Neural progenitor cell (in vitro differentiated cells): Measurements from ENCODE around the gene LRRC49. TPM values are rescaled to one million over a fixed set of nuclear protein-coding genes. Genes with fewer than 3 reads are reported as not detected.
"Not testable (repeated sequence)": the region's sequence is repeated elsewhere in the genome, so short reads cannot be mapped to it uniquely, and the experiment has no call there.

Source experiments
- DNase-seq: peaks from one replicate; pipeline ENCODE4 v3.0.0-alpha.2; 2016; ENCODE audit warnings: low spot score
- H2AFZ ChIP-seq: fragments of 200-600 bp; sonication (generic); replicated peaks from 2 replicates; pipeline ENCODE4 v1.6.1; 2016; ENCODE audit warnings: antibody characterized with exemption
- H3F3A ChIP-seq: fragments of 200-600 bp; sonication (generic); 2 replicates; pipeline ENCODE4 v1.6.1; 2016; ENCODE audit warnings: antibody characterized with exemption, low read depth
- H3K27ac ChIP-seq: fragments of 200-600 bp; sonication (generic); 2 replicates; pipeline ENCODE4 v1.5.1; 2016; ENCODE audit warnings: mild to moderate bottlenecking
- H3K27me3 ChIP-seq: fragments of 200-600 bp; sonication (generic); 2 replicates; pipeline ENCODE4 v1.6.1; 2016; ENCODE audit warnings: mild to moderate bottlenecking, moderate library complexity
- H3K36me3 ChIP-seq: fragments of 200-600 bp; sonication (generic); 2 replicates; pipeline ENCODE4 v1.5.1; 2016
- H3K4me1 ChIP-seq: fragments of 200-600 bp; sonication (generic); 2 replicates; pipeline ENCODE4 v1.6.1; 2016; ENCODE audit warnings: mixed run types
- H3K4me2 ChIP-seq: fragments of 200-600 bp; sonication (generic); 2 replicates; pipeline ENCODE4 v1.6.1; 2016
- H3K4me3 ChIP-seq: fragments of 200-600 bp; sonication (generic); 2 replicates; pipeline ENCODE4 v1.5.1; 2016
- H3K79me2 ChIP-seq: fragments of 200-600 bp; sonication (generic); 2 replicates; pipeline ENCODE4 v1.6.1; 2016; ENCODE audit warnings: low read depth
- H3K9ac ChIP-seq: fragments of 200-600 bp; sonication (generic); 2 replicates; pipeline ENCODE4 v1.6.1; 2016
- H3K9me3 ChIP-seq: fragments of 200-600 bp; sonication (generic); 2 replicates; pipeline ENCODE4 v1.5.1; 2016; ENCODE audit warnings: low read depth
- H4K20me1 ChIP-seq: fragments of 200-600 bp; sonication (generic); 2 replicates; pipeline ENCODE4 v1.6.1; 2016; ENCODE audit warnings: low read depth
- H3K27ac Mint-ChIP-seq: 3 replicates; pipeline ENCODE4 v1.8.0; 2021; ENCODE audit warnings: mixed read lengths
- H3K27me3 Mint-ChIP-seq: 2 replicates; pipeline ENCODE4 v1.8.0; 2022; ENCODE audit warnings: low read depth, mild to moderate bottlenecking, inconsistent platforms, moderate library complexity, mixed read lengths; ENCODE audit not compliant: insufficient read depth
- H3K36me3 Mint-ChIP-seq: 3 replicates; pipeline ENCODE4 v1.8.0; 2021; ENCODE audit warnings: mixed read lengths
- H3K4me1 Mint-ChIP-seq: 3 replicates; pipeline ENCODE4 v1.8.0; 2021; ENCODE audit warnings: mixed read lengths
- H3K4me3 Mint-ChIP-seq: 3 replicates; pipeline ENCODE4 v1.8.0; 2021; ENCODE audit warnings: mild to moderate bottlenecking, moderate library complexity, mixed read lengths
- H3K9me3 Mint-ChIP-seq: 3 replicates; pipeline ENCODE4 v1.8.0; 2020; ENCODE audit warnings: mixed read lengths
- CTCF ChIP-seq: fragments of 200-600 bp; sonication (generic); IDR thresholded peaks from 2 replicates; pipeline ENCODE4 v1.5.1; 2017; ENCODE audit warnings: antibody characterized with exemption, mild to moderate bottlenecking
- EZH2 ChIP-seq: fragments of 200-600 bp; sonication (generic); IDR thresholded peaks from 2 replicates; pipeline ENCODE4 v1.6.1; 2017; ENCODE audit warnings: antibody characterized with exemption, mild to moderate bottlenecking, moderate library complexity
- EZH2phosphoT487 ChIP-seq: fragments of 200-600 bp; sonication (generic); IDR thresholded peaks from 2 replicates; pipeline ENCODE4 v1.6.1; 2017; ENCODE audit warnings: antibody characterized with exemption
- total RNA-seq: library from RNA; depleted of rRNA; stranded (reverse); fragments of >200 nt; gene quantifications from 2 replicates; pipeline ENCODE4 v1.2.3, GENCODE V29; 2015; ENCODE audit warnings: low replicate concordance

LRRC49 gene
- total RNA-seq, 1 donor from 2014 or later = 62.4 TPM

GRCh38 chr15:71003319-71003718 is 110.7 kb downstream of the LRRC49 start:
- no peaks in the 10 kb centered on the region for H3K4me1 Mint-ChIP-seq
- H3K9ac ChIP-seq = no peak overlapping the region
- H3F3A ChIP-seq = no peaks in the 10 kb centered on the region
- peaks cover 4% of the 10 kb centered on the region for H3K9me3 ChIP-seq
- no peak overlapping the region for H3K4me3 Mint-ChIP-seq
- H3K27me3 Mint-ChIP-seq = peaks cover 3% of the 10 kb centered on the region
- H3K79me2 ChIP-seq = no peaks in the 10 kb centered on the region
- no peak overlapping the region for H3K4me2 ChIP-seq
- no peaks in the 10 kb centered on the region for H3K27me3 ChIP-seq
- H3K36me3 Mint-ChIP-seq = peaks cover 25% of the 10 kb centered on the region
- H3K4me3 ChIP-seq = no peak overlapping the region
- H2AFZ ChIP-seq = no peak overlapping the region
- peaks cover 8% of the 10 kb centered on the region for H3K36me3 ChIP-seq
- no peak for TF ChIP-seq EZH2phosphoT487
- no peak for TF ChIP-seq EZH2
- peaks cover 9% of the 10 kb centered on the region for H3K9me3 Mint-ChIP-seq
- no peak for DNase-seq
- no peak overlapping the region for H3K27ac Mint-ChIP-seq
- no peak overlapping the region for H3K27ac ChIP-seq
- H3K4me1 ChIP-seq = no peaks in the 10 kb centered on the region
- no peaks in the 10 kb centered on the region for H4K20me1 ChIP-seq

GRCh38 chr15:71004506-71004905 is 111.9 kb downstream of the LRRC49 start:
- H3K27ac Mint-ChIP-seq, H3K9me3 Mint-ChIP-seq, H3K27ac ChIP-seq, H3K4me3 Mint-ChIP-seq, H4K20me1 ChIP-seq, H3K79me2 ChIP-seq, H3K9me3 ChIP-seq, H3K9ac ChIP-seq, H3K36me3 ChIP-seq, H3K27me3 ChIP-seq, H3K4me1 ChIP-seq, H3K27me3 Mint-ChIP-seq, DNase-seq, H2AFZ ChIP-seq, H3F3A ChIP-seq, H3K4me1 Mint-ChIP-seq, H3K4me2 ChIP-seq, H3K4me3 ChIP-seq: not testable (repeated sequence)
- H3K36me3 Mint-ChIP-seq = peaks cover 16% of the 10 kb centered on the region

- no peaks in the 10 kb centered on the region for H3K9me3 Mint-ChIP-seq
- H3K4me3 ChIP-seq = no peak overlapping the region
- H3K27ac ChIP-seq = no peak overlapping the region
- H3K4me3 Mint-ChIP-seq = no peak overlapping the region
- no peaks in the 10 kb centered on the region for H3K4me1 ChIP-seq
- TF ChIP-seq CTCF = no peak
- TF ChIP-seq EZH2 = no peak
- TF ChIP-seq EZH2phosphoT487 = no peak
- H3K36me3 ChIP-seq = no peaks in the 10 kb centered on the region
- no peaks in the 10 kb centered on the region for H3K27me3 ChIP-seq
- H3K9me3 ChIP-seq = no peaks in the 10 kb centered on the region
- H3K79me2 ChIP-seq = no peaks in the 10 kb centered on the region
- no peaks in the 10 kb centered on the region for H3K27me3 Mint-ChIP-seq
- peaks cover 8% of the 10 kb centered on the region for H3K36me3 Mint-ChIP-seq
- no peak overlapping the region for H2AFZ ChIP-seq
- H3K4me1 Mint-ChIP-seq = no peaks in the 10 kb centered on the region
- no peaks in the 10 kb centered on the region for H3F3A ChIP-seq
- no peak for DNase-seq
- no peak overlapping the region for H3K9ac ChIP-seq
- no peak overlapping the region for H3K27ac Mint-ChIP-seq
- H3K4me2 ChIP-seq = no peak overlapping the region
- no peaks in the 10 kb centered on the region for H4K20me1 ChIP-seq
These were observed 113.3 kb downstream of the LRRC49 start for GRCh38 chr15:71005895-71006294.

- H3K79me2 ChIP-seq = no peaks in the 10 kb centered on the region
- H3K27ac ChIP-seq = no peak overlapping the region
- Mint-ChIP-seq H3K9me3 (no peaks in the 10 kb centered on the region), H3K4me3 (no peak overlapping the region), H3K27me3 (no peaks in the 10 kb centered on the region), H3K27ac (no peak overlapping the region), H3K4me1 (no peaks in the 10 kb centered on the region), H3K36me3 (peaks cover 4% of the 10 kb centered on the region)
- TF ChIP-seq CTCF = no peak
- no peak for TF ChIP-seq EZH2
- no peaks in the 10 kb centered on the region for H3K36me3 ChIP-seq
- no peak overlapping the region for H3K4me2 ChIP-seq
- no peaks in the 10 kb centered on the region for H3K4me1 ChIP-seq
- DNase-seq = no peak
- no peaks in the 10 kb centered on the region for H3K9me3 ChIP-seq
- H3K27me3 ChIP-seq = no peaks in the 10 kb centered on the region
- H3F3A ChIP-seq = no peaks in the 10 kb centered on the region
- no peak overlapping the region for H3K9ac ChIP-seq
- no peak overlapping the region for H3K4me3 ChIP-seq
- H2AFZ ChIP-seq = no peak overlapping the region
- H4K20me1 ChIP-seq = no peaks in the 10 kb centered on the region
These were observed 115.7 kb downstream of the LRRC49 start for GRCh38 chr15:71008250-71008870.
